DOHH2 (cell line): ENCODE results near the gene GLI1.

ENCODE experiments used
- CTCF ChIP-seq: fragments of 200-600 bp; sonication (generic); IDR thresholded peaks from one replicate; pipeline ENCODE4 v1.5.1; 2014; ENCODE audit warnings: antibody characterized with exemption, mild to moderate bottlenecking, low read depth, low read length; ENCODE audit not compliant: poor library complexity, severe bottlenecking
- EZH2phosphoT487 ChIP-seq: fragments of 200-600 bp; sonication (generic); IDR thresholded peaks from 2 replicates; pipeline ENCODE4 v1.6.1; 2017; ENCODE audit warnings: borderline replicate concordance, mild to moderate bottlenecking, antibody characterized with exemption, low read length, moderate library complexity, mixed read lengths

- TF ChIP-seq CTCF: no peak
- TF ChIP-seq EZH2phosphoT487: no peak
Observed at GRCh38 chr12:57471661-57472060, 12.1 kb downstream of the GLI1 start.
